Spleen (tissue), 3 donors: ENCODE measurements around the gene ALOXE3.

Experiments
- POLR2A ChIP-seq, 3 donors: fragments of 450-650 bp; IDR thresholded peaks; one replicate each; pipeline ENCODE4 v1.5.1; 2017; ENCODE audit warnings: antibody characterized with exemption in 3 of 3, mild to moderate bottlenecking in 1 of 3
- POLR2AphosphoS5 ChIP-seq, 3 donors: sonication (generic); formaldehyde crosslinking; IDR thresholded peaks; one replicate each; pipeline ENCODE4 v1.5.1; 2017; ENCODE audit warnings: antibody characterized with exemption in 3 of 3

DNA sequence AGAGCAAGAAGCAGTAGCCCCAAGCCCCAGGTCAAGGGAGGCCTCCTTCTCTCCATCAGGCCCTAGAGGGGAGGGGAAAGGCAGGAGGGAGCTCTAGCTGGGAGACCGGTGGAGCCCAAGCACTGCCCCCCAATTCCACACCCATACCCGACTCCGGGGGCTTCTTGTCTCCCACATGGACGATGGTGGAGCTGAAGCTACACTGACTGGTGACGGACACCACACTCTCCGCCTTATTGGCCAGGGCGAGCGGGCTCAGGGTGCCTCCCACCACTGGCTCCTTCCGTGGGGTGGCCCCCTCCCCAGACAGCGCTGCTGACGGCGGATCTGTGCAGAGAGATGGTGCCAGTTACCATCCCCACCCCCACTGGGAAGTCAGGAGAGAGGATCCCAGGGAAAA, 27.5 kb upstream of the ALOXE3 start:
- TF ChIP-seq POLR2A (IDR thresholded peaks at IDR 0.05) (no peak), POLR2AphosphoS5 (IDR thresholded peaks at IDR 0.05) (peak in 2 of 3 donors; percentile 39 to 56)
